Tibial artery (tissue), 4 donors: ENCODE data around the gene MYO1H.

Experiments used
- DNase-seq, 2 donors: peaks; one replicate each; pipeline ENCODE4 v3.0.0-alpha.2; 2019
- H3K27ac ChIP-seq, 2 donors: fragments of 200-600 bp; sonication (generic) in 1 of 2; 1 replicate in 1 of 2; 2 replicates in 1 of 2; pipeline ENCODE4 v1.5.1; 2018 to 2019; ENCODE audit warnings: mild to moderate bottlenecking in 1 of 2
- H3K27me3 ChIP-seq, 2 donors: fragments of 200-600 bp; sonication (generic) in 1 of 2; one replicate each; pipeline versions ENCODE4 v1.5.1 to v1.6.0; 2016 to 2019
- H3K36me3 ChIP-seq, 3 donors: fragments of 200-600 bp; sonication (generic) in 2 of 3; one replicate each; pipeline ENCODE4 v1.5.1; 2016 to 2019; ENCODE audit warnings: mild to moderate bottlenecking in 2 of 3
- H3K4me1 ChIP-seq, 4 donors: fragments of 200-600 bp; sonication (generic) in 2 of 4; 1 replicate in 3 of 4; 2 replicates in 1 of 4; pipeline ENCODE4 v1.5.1; 2016 to 2019
- H3K4me3 ChIP-seq, 2 donors: fragments of 200-600 bp; sonication (generic) in 1 of 2; 1 replicate in 1 of 2; 2 replicates in 1 of 2; pipeline ENCODE4 v1.5.1; 2018 to 2019; ENCODE audit warnings: mild to moderate bottlenecking in 2 of 2
- H3K9me3 ChIP-seq, 3 donors: fragments of 200-600 bp; sonication (generic) in 1 of 3; one replicate each; pipeline ENCODE4 v1.5.1; 2016 to 2019
- CTCF ChIP-seq, 2 experiments: fragments of 200-600 bp in 1 of 2; fragments of 450-650 bp in 1 of 2; IDR thresholded peaks; one replicate each; pipeline ENCODE4 v1.5.1; 2017 to 2019; ENCODE audit warnings: antibody characterized with exemption in 2 of 2, mild to moderate bottlenecking in 1 of 2, moderate library complexity in 1 of 2
- intact Hi-C: fragments of 100-400 bp; cut with DNase I; formaldehyde crosslinking; loops from one replicate; pipeline ENCODE4 v1.15.0; 2023; ENCODE audit warnings: low total_unique reads

The MYO1H gene

GRCh38 chr12:109385339-109386058 lies 37.8 kb downstream of the MYO1H start:
- Histone ChIP-seq H3K9me3 (peaks cover 0 to 6% (median 5%) of the 10 kb centered on the region in 3 donors), H3K36me3 (no peaks in the 10 kb centered on the region), H3K4me1 (no peaks in the 10 kb centered on the region), H3K27me3 (peaks cover 0 to 7% of the 10 kb centered on the region in 2 donors), H3K4me3 (no peak overlapping the region), H3K27ac (no peak overlapping the region)
- DNase-seq, result peak in 1 of 2 donors; percentile 47
- intact Hi-C loops, result loop anchor here (10.0 kb wide), 1 partner anchor 121 kb away; no protein-coding TSS in a partner anchor
- TF ChIP-seq CTCF (IDR thresholded peaks at IDR 0.05), result peak; percentile 9 to 24

- intact Hi-C loops, result loop anchor here (10.0 kb wide), 1 partner anchor 121 kb away; no protein-coding TSS in a partner anchor
- H3K27ac ChIP-seq, result no peak overlapping the region
- no peaks in the 10 kb centered on the region for H3K36me3 ChIP-seq
- H3K4me1 ChIP-seq, result no peaks in the 10 kb centered on the region
- TF ChIP-seq CTCF (IDR thresholded peaks at IDR 0.05), result no peak
- H3K4me3 ChIP-seq, result no peak overlapping the region
- H3K9me3 ChIP-seq, result peaks cover 0 to 6% (median 5%) of the 10 kb centered on the region in 3 donors
- no peak for DNase-seq
- H3K27me3 ChIP-seq, result peaks cover 0 to 7% of the 10 kb centered on the region in 2 donors
Observed at GRCh38 chr12:109386059-109386433, 38.3 kb downstream of the MYO1H start.

GRCh38 chr12:109387425-109388166 lies 39.9 kb downstream of the MYO1H start:
- Histone ChIP-seq H3K4me1 (no peaks in the 10 kb centered on the region), H3K27ac (no peak overlapping the region), H3K36me3 (no peaks in the 10 kb centered on the region), H3K9me3 (peaks cover 0 to 6% (median 5%) of the 10 kb centered on the region in 3 donors), H3K27me3 (peaks cover 0 to 8% of the 10 kb centered on the region in 2 donors), H3K4me3 (no peak overlapping the region)
- DNase-seq, result no peak
- peak in 1 of 2 experiments; percentile 26 for TF ChIP-seq CTCF (IDR thresholded peaks at IDR 0.05)
- intact Hi-C loops, result loop anchor here (10.0 kb wide), 1 partner anchor 123 kb away; no protein-coding TSS in a partner anchor

- H3K27me3 ChIP-seq, result peaks cover 0 to 14% of the 10 kb centered on the region in 2 donors
- H3K4me1 ChIP-seq, result no peaks in the 10 kb centered on the region
- no peak overlapping the region for H3K27ac ChIP-seq
- no peak for DNase-seq
- no peaks in the 10 kb centered on the region for H3K36me3 ChIP-seq
- intact Hi-C loops, result loop anchor here (10.0 kb wide), 1 partner anchor 123 kb away; no protein-coding TSS in a partner anchor
- peaks cover 0 to 6% (median 5%) of the 10 kb centered on the region in 3 donors for H3K9me3 ChIP-seq
- TF ChIP-seq CTCF (IDR thresholded peaks at IDR 0.05), result no peak
- H3K4me3 ChIP-seq, result no peak overlapping the region
Observed at GRCh38 chr12:109388167-109388563, 40.5 kb downstream of the MYO1H start.

- no peak for DNase-seq
- Histone ChIP-seq H3K4me3 (no peak overlapping the region), H3K36me3 (no peaks in the 10 kb centered on the region), H3K27ac (no peak overlapping the region), H3K27me3 (peaks cover 0 to 17% of the 10 kb centered on the region in 2 donors), H3K9me3 (peaks cover 0 to 6% (median 5%) of the 10 kb centered on the region in 3 donors), H3K4me1 (no peaks in the 10 kb centered on the region)
- TF ChIP-seq CTCF (IDR thresholded peaks at IDR 0.05), result no peak
- intact Hi-C loops, result loop anchor here (10.0 kb wide), 1 partner anchor 124 kb away; no protein-coding TSS in a partner anchor
Observed at GRCh38 chr12:109389146-109389545, 41.4 kb downstream of the MYO1H start.
